OCI-LY3 (cell line): ENCODE data around the gene PGM1.

ENCODE experiments used
- H2AFZ ChIP-seq: fragments of 200-600, 300-600 bp; shearing (Covaris generic); 2 replicates; pipeline ENCODE4 v1.6.0; 2014; ENCODE audit warnings: antibody characterized with exemption, low read depth, low read length
- H3K27ac ChIP-seq: fragments of 200-600, 300-600 bp; sonication (generic); 2 replicates; pipeline ENCODE4 v1.5.1; 2014; ENCODE audit warnings: mild to moderate bottlenecking, low read length, moderate library complexity, mixed read lengths
- H3K27me3 ChIP-seq: fragments of 200-600, 300-600 bp; sonication (generic); 2 replicates; pipeline ENCODE4 v1.6.1; 2014; ENCODE audit warnings: low read depth, low read length, mixed read lengths
- H3K36me3 ChIP-seq: fragments of 200-600, 300-600 bp; sonication (generic); replicated peaks from 2 replicates; pipeline ENCODE3; 2014; ENCODE audit warnings: low read depth, low read length, mixed read lengths
- H3K4me1 ChIP-seq: fragments of 300-600, 200-600 bp; sonication (generic); 2 replicates; pipeline ENCODE4 v1.6.1; 2014; ENCODE audit warnings: low read length, mixed read lengths
- H3K4me2 ChIP-seq: fragments of 200-600, 300-600 bp; sonication (generic); 2 replicates; pipeline ENCODE4 v1.6.1; 2014; ENCODE audit warnings: low read length, mixed read lengths
- H3K4me3 ChIP-seq: fragments of 300-600, 200-600 bp; sonication (generic); 2 replicates; pipeline ENCODE4 v1.5.1; 2014; ENCODE audit warnings: antibody characterized with exemption, mild to moderate bottlenecking, low read length, moderate library complexity
- H3K79me2 ChIP-seq: fragments of 300-600, 200-600 bp; shearing (Covaris generic); 2 replicates; pipeline ENCODE4 v1.6.1; 2014; ENCODE audit warnings: mild to moderate bottlenecking, low read length, mixed read lengths
- H3K9ac ChIP-seq: fragments of 300-600, 200-600 bp; shearing (Covaris generic); 2 replicates; pipeline ENCODE4 v1.6.0; 2014; ENCODE audit warnings: mild to moderate bottlenecking, low read length, moderate library complexity
- H3K9me3 ChIP-seq: fragments of 200-600, 300-600 bp; shearing (Covaris generic); 2 replicates; pipeline ENCODE4 v1.6.1; 2014; ENCODE audit warnings: low read length, mixed read lengths; ENCODE audit not compliant: insufficient read depth
- H4K20me1 ChIP-seq: fragments of 200-600, 300-600 bp; sonication (generic); 2 replicates; pipeline ENCODE4 v1.6.1; 2016; ENCODE audit warnings: low read length, mixed read lengths; ENCODE audit not compliant: insufficient read depth
- EZH2phosphoT487 ChIP-seq: fragments of 200-600 bp; shearing (Covaris generic); IDR thresholded peaks from 2 replicates; pipeline ENCODE4 v1.6.1; 2018; ENCODE audit warnings: antibody characterized with exemption, mixed run types, low read depth
- TF ChIP-seq, protein P1 (sequence below): fragments of 200-600, 300-600 bp; sonication (generic); IDR thresholded peaks from 2 replicates; pipeline ENCODE4 v1.5.1; 2014; ENCODE audit warnings: antibody characterized with exemption, low read length, low read depth

The PGM1 gene

DNA sequence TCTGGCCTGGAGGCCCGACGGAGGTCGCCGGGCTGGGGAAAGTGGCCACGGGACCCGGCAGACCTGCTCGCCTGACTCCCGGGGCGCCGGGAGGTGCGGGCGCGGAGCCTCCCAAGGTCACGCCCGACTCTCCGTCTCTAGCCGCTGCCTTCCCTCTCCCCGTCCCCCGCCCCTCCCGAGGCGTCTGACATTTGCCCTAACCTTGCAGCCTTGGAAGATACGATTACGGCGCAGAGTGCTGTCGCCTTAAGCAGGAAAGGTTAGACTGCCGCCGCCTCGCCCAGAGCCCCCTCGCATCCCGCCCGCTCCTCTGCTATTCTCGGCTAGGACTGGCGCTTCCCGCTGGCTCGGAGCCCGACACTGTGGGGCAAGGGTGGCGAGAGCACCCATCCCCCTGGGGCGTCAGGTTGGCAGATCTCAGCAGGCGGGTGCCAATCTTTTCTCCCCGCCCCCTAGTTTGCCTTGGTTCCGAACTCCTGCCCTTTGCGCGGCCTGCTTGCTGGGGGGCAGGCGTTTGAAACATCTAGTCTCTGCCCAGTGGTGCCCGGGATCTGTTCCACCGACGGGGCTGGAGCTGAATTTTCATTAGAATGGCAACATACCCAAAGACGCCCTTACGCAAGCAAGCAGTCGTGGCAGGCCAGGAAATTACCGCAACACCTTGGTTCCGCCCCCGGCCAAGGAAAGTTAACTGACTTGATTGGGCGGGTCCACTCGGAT, 835 bp downstream of the PGM1 start:
- Histone ChIP-seq H3K27me3 (no peaks in the 10 kb centered on the region), H3K9ac (peak overlapping the region; percentile 87), H3K4me2 (peak overlapping the region; percentile 81), H3K27ac (peak overlapping the region; percentile 69), H4K20me1 (no peaks in the 10 kb centered on the region), H2AFZ (peak overlapping the region; percentile 86), H3K4me1 (peaks cover 7% of the 10 kb centered on the region; the same call in 1 of the 2 replicates), H3K4me3 (peak overlapping the region; percentile 99), H3K79me2 (peaks cover 2% of the 10 kb centered on the region; the same call in 1 of the 2 replicates), H3K36me3 (peaks cover 7% of the 10 kb centered on the region), H3K9me3 (no peaks in the 10 kb centered on the region)
- TF ChIP-seq, protein P1, sequence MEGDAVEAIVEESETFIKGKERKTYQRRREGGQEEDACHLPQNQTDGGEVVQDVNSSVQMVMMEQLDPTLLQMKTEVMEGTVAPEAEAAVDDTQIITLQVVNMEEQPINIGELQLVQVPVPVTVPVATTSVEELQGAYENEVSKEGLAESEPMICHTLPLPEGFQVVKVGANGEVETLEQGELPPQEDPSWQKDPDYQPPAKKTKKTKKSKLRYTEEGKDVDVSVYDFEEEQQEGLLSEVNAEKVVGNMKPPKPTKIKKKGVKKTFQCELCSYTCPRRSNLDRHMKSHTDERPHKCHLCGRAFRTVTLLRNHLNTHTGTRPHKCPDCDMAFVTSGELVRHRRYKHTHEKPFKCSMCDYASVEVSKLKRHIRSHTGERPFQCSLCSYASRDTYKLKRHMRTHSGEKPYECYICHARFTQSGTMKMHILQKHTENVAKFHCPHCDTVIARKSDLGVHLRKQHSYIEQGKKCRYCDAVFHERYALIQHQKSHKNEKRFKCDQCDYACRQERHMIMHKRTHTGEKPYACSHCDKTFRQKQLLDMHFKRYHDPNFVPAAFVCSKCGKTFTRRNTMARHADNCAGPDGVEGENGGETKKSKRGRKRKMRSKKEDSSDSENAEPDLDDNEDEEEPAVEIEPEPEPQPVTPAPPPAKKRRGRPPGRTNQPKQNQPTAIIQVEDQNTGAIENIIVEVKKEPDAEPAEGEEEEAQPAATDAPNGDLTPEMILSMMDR: no peak
- TF ChIP-seq EZH2phosphoT487: no peak

DNA sequence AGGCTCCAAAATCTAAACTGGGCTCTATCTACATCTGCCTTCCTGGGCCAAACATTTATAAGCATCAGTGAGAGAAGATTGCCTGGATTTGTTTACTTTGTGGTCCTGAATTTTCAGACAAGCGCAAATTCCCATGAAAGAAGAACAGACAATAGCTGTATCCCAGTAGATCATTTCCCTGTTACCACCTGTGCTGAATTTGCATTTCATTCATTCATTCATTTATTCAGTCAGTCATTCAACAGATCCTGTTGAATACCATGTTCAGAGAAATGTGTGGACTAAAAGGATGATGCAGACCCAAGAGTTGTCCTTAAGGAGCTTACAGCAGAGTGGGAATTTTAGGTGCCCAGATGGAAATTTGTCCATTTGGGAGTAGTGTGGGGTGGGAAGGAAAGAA, 2.2 kb downstream of the PGM1 start:
- Histone ChIP-seq H3K4me2 (no peak overlapping the region), H2AFZ (no peak overlapping the region)

DNA sequence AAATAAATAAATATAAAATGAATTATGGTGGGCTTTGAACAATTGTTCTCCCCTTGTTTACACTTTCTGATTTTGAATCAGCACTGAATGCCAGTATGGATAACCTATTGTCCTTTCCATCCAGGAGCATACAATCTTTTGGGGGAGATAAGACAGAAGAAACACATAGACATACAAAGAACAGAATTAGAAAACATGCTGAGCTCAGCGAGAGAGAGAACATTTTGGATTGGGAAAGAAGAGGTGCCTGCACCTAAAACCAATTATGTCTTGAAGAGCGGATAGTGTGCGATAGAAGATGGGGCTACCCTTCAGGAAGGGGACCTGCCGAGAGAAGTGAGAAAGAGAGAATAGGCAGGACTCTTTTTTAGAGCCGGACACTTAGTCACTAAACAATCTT, 6.6 kb downstream of the PGM1 start:
- Histone ChIP-seq H2AFZ (no peak overlapping the region), H3K36me3 (peaks cover 7% of the 10 kb centered on the region), H3K4me3 (no peak overlapping the region), H3K27me3 (no peaks in the 10 kb centered on the region), H3K27ac (no peak overlapping the region), H3K79me2 (no peaks in the 10 kb centered on the region), H3K9me3 (no peaks in the 10 kb centered on the region), H4K20me1 (no peaks in the 10 kb centered on the region), H3K9ac (no peak overlapping the region), H3K4me1 (no peaks in the 10 kb centered on the region), H3K4me2 (no peak overlapping the region)
- TF ChIP-seq EZH2phosphoT487: no peak
- TF ChIP-seq, protein P1: no peak

More for the DNA sequence above, 2.2 kb downstream of the PGM1 start:
- H3K9me3 ChIP-seq: no peaks in the 10 kb centered on the region
- H3K79me2 ChIP-seq: peaks cover 2% of the 10 kb centered on the region; the same call in 1 of the 2 replicates
- no peak for TF ChIP-seq EZH2phosphoT487
- TF ChIP-seq, protein P1: no peak
- H3K9ac ChIP-seq: no peak overlapping the region
- no peak overlapping the region for H3K4me3 ChIP-seq
- no peaks in the 10 kb centered on the region for H3K27me3 ChIP-seq
- no peak overlapping the region for H3K27ac ChIP-seq
- no peaks in the 10 kb centered on the region for H4K20me1 ChIP-seq
- peaks cover 7% of the 10 kb centered on the region for H3K36me3 ChIP-seq
- H3K4me1 ChIP-seq: peaks cover 7% of the 10 kb centered on the region; the same call in 1 of the 2 replicates

DNA sequence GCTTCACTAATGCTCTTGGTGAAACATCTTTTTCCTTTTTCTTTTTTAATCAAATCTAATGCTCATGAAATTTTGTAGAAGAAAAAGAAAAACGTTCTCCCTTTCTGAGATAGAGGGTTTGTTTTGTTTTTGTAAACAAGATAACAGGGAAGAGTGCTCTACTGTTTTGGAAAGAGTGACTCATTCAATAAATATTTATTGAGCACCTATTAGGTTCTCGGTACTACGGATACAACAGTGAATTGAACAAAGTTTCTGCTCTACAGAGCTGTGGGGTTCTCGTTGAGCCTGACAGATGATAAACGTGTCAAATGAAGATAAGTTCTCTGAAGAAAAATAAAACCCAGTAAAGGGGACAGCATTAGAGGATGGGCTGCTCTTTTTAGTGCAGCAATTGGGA, 7.0 kb downstream of the PGM1 start:
- H3K9ac ChIP-seq: no peak overlapping the region
- TF ChIP-seq EZH2phosphoT487: no peak
- TF ChIP-seq, protein P1: no peak
- H3K36me3 ChIP-seq: peaks cover 6% of the 10 kb centered on the region
- H3K4me2 ChIP-seq: no peak overlapping the region
- H3K79me2 ChIP-seq: no peaks in the 10 kb centered on the region
- no peak overlapping the region for H3K27ac ChIP-seq
- H3K9me3 ChIP-seq: no peaks in the 10 kb centered on the region
- no peak overlapping the region for H3K4me3 ChIP-seq
- H3K4me1 ChIP-seq: no peaks in the 10 kb centered on the region
- H2AFZ ChIP-seq: no peak overlapping the region
- H4K20me1 ChIP-seq: no peaks in the 10 kb centered on the region
- H3K27me3 ChIP-seq: no peaks in the 10 kb centered on the region
